GM19351 (cell line): ENCODE measurements around the gene KAT5.
"Not testable (repeated sequence)": the region's sequence is repeated elsewhere in the genome, so short reads cannot be mapped to it uniquely, and the experiment has no call there.

Experiments used
- ATAC-seq: cut with Tn5 transposase; IDR thresholded peaks from one replicate; pipeline ENCODE4 v1.9.1; 2021; ENCODE audit warnings: mild to moderate bottlenecking, moderate library complexity; ENCODE audit not compliant: unreplicated experiment

KAT5 gene

DNA sequence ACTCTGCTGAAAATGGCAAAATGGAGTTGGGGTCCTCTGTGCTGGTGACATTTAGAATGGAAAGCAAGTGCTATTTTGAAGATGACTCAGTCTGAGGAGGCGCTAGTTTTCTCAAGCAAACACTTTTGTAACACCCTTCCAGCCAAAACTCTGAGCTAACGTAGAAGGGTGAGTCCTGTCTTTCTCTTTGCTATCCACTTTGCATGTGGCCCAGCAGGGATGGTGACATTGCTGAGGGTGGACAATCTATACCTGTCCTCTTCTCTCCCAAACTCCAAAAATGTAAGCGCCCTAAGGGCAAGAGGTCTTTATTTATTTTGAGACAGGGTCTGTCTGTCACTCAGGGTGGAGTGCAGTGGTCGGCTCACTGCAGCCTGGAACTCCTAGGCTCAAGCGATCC lies 3.6 kb upstream of the KAT5 start:
- ATAC-seq: no peak

DNA sequence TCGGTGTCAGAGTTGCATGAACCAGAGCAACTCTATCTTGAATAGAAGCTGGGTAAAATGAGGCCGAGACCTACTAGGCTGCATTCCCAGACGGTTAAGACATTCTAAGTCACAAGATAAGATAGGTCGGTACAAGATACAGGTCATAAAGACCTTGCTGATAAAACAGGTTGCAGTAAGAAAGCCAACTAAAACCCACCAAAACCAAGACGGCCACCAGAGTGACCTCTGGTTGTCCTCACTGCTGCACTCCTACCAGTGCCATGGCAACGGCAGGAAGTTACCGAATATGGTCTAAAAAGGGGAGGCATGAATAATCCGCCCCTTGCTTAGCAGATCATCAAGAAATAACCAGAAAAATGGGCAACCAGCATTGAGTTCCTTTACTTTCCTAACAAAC lies 2.4 kb upstream of the KAT5 start:
- ATAC-seq: no peak

DNA sequence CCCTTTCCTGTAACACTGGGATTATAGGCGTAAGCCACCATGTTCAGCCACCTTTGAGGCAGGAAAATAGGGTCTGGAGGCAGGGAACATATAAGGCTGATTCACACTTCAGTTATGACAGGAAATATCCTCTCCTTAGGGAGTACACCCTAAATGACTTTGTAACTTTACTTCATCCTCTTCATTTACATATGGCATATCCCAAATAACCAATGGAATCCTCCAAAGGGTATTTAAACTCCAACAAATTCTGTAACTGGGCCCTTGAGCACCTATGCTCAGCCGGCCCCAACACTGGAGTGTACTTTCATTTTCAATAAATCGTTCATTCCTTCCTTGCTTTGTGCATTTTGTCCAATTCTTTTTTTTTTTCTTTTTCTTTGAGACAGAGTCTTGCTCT lies 1.6 kb upstream of the KAT5 start:
- ATAC-seq: no peak

DNA sequence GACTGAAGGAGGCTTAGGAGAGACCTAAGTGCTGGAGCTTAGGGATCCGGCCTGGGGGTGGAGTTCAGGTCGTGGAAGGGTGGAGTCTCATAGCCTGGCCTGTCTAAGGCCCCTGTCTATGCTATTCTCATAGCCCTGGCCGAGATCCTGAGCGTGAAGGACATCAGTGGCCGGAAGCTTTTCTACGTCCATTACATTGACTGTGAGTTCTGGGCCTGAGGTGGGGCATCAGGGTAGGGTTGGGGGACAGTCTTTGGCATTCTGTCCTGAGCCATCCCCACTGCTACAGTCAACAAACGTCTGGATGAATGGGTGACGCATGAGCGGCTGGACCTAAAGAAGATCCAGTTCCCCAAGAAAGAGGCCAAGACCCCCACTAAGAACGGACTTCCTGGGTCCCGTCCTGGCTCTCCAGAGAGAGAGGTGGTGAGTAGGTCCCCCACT lies 603 bp downstream of the KAT5 start:
- ATAC-seq: no peak

DNA sequence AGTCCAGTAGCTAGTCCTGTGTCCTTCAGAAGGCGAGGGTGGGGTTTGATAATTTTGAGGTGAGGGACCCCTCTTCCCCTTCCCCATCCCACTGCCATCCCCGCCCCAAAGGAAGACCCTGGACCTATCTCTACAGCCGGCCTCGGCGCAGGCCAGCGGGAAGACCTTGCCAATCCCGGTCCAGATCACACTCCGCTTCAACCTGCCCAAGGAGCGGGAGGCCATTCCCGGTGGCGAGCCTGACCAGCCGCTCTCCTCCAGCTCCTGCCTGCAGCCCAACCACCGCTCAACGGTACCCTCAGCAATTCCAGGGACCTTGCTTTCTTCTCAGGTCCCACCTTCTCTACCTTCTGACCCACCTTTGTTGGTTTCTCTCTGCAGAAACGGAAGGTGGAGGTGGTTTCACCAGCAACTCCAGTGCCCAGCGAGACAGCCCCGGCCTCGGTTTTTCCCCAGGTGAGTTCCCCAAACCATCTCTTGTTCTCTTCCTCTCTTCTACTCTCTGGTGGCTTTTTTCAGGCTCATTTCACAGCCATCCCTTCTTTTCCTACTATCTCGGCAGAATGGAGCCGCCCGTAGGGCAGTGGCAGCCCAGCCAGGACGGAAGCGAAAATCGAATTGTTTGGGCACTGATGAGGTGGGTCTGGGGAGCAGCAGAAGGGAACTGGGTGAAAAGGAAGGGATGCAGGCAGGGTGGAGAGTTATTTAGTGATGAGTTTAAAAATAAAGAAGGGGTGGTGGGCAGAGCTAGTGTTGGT lies 1.3 kb downstream of the KAT5 start:
- no peak for ATAC-seq

DNA sequence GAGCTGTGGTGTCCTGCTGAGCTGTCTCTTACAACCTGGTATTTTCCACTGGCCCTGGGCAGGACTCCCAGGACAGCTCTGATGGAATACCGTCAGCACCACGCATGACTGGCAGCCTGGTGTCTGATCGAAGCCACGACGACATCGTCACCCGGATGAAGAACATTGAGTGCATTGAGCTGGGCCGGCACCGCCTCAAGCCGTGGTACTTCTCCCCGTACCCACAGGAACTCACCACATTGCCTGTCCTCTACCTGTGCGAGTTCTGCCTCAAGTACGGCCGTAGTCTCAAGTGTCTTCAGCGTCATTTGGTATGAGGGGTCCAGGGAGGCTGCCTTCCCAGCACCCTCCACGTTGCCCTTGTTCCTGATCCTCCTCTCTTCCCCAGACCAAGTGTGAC lies 2.4 kb downstream of the KAT5 start:
- no peak for ATAC-seq

DNA sequence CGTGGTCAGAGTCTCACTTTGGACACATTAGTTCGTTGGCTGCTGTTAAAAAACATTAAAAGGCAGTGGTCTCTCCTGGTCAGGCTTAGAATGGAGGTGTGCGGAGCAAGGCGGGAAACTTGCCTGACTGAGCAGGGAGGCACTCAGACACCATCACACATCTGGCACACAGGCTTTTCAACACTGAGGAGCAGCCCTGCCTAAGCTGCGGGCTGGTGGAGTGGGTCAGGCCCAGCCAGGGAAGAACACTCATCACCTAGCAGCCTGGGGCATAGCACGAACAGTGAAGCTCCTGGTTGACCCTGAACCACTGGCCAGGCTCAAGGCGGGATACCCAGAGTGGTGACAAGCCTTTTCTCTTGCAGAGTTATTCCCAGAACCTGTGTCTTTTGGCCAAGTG lies 4.2 kb downstream of the KAT5 start:
- no peak for ATAC-seq

DNA sequence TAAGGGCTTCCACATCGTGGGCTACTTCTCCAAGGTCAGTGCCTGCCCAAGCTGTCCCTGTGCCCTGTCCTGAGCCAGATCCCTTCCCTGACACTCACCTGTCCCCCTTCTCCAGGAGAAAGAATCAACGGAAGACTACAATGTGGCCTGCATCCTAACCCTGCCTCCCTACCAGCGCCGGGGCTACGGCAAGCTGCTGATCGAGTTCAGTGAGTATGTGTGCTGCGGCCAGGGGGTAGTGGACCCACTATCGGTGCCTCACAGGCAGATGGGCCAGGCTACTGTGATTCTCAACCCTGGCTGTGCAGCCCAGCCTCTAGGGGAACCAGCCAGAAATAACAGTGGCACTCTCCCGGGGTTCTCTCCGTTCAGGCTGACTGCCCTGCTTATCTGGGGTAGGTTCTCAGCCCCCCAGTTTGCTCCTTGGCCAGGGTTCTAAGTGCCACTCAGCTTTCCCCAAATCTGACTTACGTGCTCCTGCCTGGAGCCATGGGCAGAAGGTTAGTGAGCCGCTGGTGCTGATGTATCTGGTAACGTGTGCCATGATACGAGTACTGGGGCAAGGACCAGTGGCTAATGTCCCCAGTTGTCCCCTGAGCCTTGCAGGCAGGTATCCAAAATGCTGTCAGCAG lies 4.8 kb downstream of the KAT5 start:
- ATAC-seq: no peak

DNA sequence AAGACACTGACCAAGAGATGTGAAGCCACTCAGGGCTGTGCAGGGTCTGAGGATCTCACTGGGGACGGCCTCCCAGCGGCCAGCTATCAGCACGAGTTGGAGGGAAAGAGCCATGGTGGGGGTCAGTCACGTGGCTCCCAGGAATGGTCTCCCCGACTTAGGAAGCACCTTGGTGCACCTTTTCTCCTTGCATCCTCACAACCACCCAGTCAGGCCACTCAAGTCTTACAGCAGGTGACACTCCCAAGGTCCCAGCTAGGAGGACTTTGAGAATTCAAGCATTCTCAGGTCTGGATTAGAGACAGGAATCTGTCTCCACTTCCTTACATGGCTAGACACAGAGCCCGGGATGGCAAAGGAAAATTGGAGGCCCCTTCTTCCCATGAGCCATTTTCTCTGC lies 5.9 kb downstream of the KAT5 start:
- ATAC-seq: no peak

DNA sequence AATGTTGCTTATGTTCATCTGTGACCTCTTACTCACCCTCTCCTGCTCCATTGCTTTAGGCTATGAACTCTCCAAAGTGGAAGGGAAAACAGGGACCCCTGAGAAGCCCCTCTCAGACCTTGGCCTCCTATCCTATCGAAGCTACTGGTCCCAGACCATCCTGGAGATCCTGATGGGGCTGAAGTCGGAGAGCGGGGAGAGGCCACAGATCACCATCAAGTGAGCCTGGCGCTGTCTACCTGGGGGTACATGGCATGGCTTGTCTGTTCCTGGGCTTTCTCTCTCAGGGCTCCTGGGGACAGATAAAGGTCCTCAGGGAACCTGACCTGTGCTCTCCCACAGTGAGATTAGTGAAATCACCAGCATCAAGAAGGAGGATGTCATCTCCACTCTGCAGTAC lies 6.5 kb downstream of the KAT5 start:
- no peak for ATAC-seq

DNA sequence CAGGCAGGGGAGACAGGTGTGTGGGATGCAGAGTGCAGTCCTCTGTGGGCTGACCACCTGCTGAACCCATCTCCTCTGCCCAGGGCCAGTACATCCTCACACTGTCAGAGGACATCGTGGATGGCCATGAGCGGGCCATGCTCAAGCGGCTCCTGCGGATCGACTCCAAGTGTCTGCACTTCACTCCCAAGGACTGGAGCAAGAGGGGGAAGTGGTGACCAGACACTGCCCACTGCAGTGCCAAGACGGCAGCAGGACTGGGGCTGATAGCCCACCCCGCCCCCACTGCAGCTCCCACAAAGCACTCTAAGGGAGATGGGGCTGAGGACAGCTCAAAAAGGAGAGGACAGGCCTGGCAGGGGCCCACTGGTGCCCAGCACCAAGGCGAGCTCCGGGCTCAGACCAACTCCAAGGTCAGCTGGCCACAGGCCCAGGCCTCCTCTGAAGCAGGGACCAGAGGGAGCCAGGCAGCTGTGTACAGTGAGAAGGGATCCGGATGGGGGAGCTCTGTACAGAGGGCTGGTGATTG lies 7.0 kb downstream of the KAT5 start:
- no peak for ATAC-seq

DNA sequence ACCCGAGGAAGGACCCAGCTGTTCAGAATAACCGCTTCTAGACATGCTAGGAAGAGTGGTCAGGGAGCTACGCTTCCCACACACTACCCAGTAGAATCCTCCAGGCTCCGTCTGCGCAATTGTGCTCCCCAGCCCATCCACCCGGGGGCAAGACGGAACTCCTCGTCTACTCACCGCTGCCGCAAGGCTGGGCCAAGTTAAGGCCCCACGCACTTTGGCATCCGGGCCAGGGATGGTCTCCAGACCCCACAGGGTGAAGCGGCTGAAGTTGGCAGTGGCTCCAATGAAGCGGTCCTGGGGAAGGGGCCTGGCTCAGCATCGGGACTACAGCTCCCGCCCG lies 7.8 kb downstream of the KAT5 start:
- no peak for ATAC-seq

DNA sequence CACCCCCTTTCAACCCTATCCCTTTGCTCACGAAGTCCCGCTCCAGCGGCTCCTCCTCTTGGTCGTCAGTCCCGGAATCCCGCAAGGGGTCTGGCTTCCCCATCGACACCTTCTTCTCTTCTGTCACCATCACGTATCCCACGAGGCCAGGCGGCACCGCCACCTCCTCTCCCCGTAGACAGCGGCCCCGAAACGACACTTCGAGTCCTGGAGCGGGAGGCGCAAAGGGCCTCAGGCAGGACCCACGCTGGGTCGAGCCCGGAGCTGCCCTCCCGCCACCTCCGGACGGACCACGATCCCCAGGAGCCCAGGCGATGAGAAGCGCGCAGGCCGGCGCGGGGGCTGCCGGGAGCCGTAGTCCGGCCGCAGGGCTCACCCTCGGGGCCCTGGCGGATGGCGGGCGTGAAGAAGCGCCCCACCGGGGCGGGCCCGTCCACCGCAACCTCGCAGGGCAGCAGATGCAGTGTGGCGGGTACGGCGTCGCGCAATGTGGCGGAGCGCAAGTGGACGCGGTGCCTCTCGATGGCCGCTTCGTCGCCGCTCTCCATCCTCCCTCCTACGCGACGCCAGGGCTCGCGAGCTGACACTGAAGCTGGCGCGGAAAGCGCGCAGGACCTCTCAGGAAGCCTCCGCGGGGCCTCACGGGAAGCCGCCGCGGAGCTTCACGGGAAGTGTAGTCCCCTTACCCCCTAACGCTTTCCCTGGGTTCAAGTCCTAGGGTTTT lies 8.3 kb downstream of the KAT5 start, which contains the start of gene RNASEH2C:
Gene RNASEH2C (minus strand): TSS at position 588 of the 724 bp plus-strand sequence. CDS start 40 bp downstream, at position 548.
- peak; percentile 73 for ATAC-seq

DNA sequence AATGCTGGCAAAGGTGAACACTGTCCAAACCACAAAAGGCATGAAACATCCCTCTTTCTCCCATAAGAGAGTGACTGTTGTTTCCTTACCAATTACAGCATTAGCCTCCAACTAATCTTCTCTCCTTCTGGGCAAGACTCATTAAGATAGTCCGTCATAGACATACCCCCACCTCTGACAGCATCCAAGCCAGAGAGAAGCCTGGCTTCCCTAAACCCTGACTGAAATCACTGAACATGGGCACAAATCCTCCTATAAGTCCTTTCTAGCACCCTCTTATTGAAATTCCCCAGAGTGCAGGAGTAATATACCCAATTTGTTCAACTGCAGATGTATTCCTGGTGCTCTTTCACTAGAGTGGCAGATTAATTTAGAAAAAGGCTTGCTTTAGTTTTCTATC lies 10.2 kb downstream of the KAT5 start:
- no peak for ATAC-seq

DNA sequence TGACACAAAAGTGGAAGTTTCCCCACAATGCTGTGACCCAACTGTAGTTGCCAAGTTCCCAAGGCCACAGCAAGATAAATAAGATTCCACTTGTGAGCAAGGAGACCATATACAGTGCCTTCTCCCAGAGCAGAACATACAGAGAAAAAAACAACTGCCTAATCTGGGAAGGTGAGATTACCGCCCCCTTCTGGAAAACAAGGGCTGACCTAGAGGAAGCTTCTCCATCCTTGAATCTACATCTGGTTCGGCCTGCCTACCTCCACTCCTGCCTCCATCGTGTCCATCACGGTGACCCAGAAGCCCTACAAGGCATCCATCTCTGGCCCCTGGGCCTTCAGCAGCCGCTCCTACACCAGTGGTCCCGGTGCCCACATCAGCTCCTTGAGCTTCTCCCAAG lies 14.6 kb downstream of the KAT5 start:
- no peak for ATAC-seq

DNA sequence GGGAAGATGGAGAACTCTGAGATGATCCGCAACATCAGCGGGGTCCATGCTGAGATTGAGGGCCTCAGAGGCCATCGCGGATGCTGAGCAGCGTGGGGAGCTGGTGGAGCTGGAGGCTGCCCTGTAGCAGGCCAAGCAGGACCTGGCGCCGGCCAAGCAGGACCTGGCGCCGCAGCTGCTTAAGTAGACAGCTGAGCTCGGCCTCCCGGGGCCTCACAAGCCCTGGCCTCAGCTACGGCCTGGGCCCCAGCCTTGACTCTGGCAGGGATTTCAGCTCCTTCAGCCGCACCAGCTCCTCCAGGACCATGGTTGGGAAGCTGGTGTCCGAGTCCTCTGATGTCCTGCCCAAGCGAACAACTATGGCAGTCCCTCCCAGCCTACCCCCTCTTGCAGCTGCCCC lies 15.8 kb downstream of the KAT5 start:
- no peak for ATAC-seq

DNA sequence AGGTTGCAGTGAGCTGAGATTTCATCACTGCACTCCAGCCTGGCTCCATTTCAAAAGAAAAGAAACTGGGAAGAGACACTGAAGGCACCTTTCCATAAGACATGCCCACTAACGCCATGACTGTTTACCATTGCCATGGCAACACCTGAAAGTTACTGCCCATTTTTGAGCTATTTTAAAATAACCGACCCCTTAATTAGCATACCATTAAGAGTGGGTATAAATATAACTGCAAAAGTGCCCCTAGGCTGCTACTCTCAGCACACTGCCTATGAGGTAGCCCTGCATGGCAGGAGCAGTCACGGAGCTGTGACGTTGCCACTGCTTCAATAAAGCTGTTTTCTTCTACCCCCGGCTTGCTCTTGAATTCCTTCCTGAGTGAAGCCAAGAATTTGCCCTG lies 18.4 kb downstream of the KAT5 start:
- ATAC-seq: no peak

DNA sequence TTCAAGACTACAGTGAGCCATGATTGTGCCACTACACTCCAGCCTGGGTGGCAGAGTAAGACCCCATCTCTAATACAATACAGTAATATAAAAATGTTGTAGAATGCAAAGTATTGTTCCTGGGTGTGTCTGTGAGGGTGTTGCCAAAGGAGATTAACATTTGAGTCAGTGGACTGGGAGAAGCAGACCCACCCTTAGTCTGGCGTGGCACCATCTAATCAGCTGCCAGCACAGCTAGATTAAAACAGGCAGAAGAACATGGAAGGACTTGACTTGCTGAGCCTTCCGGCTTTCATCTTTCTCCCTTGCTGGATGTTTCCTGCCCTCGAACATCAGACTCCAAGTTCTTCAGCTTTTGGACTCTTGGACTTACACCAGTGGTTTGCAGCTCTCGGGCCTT lies 23.1 kb downstream of the KAT5 start:
- ATAC-seq: not testable (repeated sequence)

DNA sequence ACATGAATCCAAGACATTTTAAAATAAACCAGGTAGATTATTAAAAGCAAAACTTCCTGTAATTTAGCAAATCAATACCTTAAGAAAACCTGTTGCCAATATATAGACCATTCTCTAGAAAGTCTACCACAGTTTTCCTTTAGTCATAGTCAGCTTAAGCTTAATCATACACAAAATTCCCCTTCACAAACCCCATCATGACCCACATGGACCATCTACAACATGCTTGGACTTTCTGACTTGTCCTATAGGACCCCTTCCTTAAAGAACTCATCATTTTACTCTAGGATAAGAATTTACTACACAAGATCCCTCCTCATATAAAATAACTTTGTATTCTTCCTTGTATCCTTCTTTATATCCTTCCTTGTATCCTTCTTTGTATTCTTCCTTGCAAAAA lies 24.8 kb downstream of the KAT5 start:
- no peak for ATAC-seq

DNA sequence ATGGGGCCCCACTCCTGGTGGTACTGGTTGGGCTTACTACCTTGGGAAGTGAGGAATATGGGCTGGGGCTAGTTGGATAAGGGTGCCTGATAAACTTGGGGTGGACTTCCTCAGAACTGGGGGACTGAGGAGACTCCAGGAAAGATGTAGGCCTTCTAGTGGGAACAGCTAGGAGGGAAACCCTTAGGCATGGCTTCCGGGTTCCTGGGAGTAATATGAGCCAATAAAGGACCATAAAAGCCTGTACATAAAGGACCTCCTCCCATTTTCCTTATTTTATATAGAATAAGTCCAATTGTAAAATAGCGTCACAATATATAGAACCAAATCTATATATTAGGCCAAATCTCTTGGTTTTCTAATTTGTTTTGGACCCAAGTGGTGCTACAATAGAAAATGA lies 27.0 kb downstream of the KAT5 start:
- no peak for ATAC-seq

DNA sequence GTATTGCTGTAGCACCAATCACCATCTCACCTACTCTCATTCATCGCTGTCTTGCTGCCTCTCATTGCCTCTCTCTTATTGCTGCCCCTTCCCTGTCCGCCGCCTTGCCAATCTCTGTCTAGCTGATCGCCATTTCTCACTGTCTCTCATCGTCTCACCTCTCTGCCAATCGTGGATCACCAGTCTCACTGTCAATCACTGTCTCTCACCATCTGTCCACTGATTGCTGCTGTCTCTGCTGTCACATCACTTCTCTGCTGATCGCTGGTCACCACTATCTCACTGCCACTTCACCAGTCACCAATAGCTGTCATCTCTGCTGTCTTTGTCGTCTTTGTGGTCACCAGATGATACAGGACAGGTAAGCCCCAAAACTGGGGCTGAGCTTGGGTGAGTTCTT lies 29.1 kb downstream of the KAT5 start:
- no peak for ATAC-seq

DNA sequence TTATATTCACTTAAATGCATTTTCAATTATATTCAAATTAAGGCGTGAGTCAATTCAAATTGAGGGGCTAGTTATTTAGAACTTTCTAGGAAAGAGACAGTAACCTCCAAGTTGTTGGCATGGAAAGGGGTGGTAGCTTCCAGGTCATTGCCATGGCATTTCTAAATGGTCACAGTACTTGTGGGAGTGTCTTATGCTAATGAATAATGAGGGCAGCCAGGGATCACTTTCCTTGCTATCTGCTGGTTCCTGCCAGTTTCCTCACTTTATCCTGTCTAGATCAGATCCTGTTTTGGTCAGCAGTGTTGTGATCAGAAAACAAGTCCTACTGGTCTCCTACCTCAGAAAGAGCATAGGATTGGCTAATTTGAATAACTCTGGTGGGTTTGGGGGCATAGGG lies 30.3 kb downstream of the KAT5 start:
- no peak for ATAC-seq
